HepG2 (cell line): Measurements from ENCODE around the gene PRKG1. TPM values are rescaled to one million over a fixed set of nuclear protein-coding genes. Genes with fewer than 3 reads are reported as not detected.

ENCODE experiments used
- AKNA ChIP-seq: sonication (generic); formaldehyde crosslinking; IDR thresholded peaks from 2 replicates; pipeline ENCODE4 v1.4.0; 2020; ENCODE audit warnings: missing genetic modification reagents, borderline replicate concordance
- BCL6 ChIP-seq: IDR thresholded peaks from 2 replicates; pipeline ENCODE4 v1.6.1; 2016; ENCODE audit warnings: missing genetic modification reagents, missing compliant biosample characterization
- BHLHE40 ChIP-seq: IDR thresholded peaks from 2 replicates; pipeline ENCODE4 v1.6.1; 2011; ENCODE audit warnings: low read length, improper control_type of control experiment
- E2F5 ChIP-seq: sonication (generic); formaldehyde crosslinking; conservative IDR thresholded peaks from 2 replicates; pipeline ENCODE4 v1.4.0; 2020; ENCODE audit warnings: missing genetic modification reagents
- ELF3 ChIP-seq: IDR thresholded peaks from 2 replicates; pipeline ENCODE4 v1.6.1; 2016; ENCODE audit warnings: missing genetic modification reagents, missing compliant biosample characterization
- FOXM1 ChIP-seq: sonication (generic); formaldehyde crosslinking; IDR thresholded peaks from 2 replicates; pipeline ENCODE4 v1.5.0; 2020; ENCODE audit warnings: missing genetic modification reagents
- GPBP1L1 ChIP-seq: sonication (generic); formaldehyde crosslinking; IDR thresholded peaks from 2 replicates; pipeline ENCODE4 v1.5.0; 2020; ENCODE audit warnings: mild to moderate bottlenecking, missing genetic modification reagents
- HOXA9 ChIP-seq: sonication (generic); formaldehyde crosslinking; IDR thresholded peaks from 2 replicates; pipeline ENCODE4 v1.8.1; 2022; ENCODE audit warnings: missing genetic modification reagents, mild to moderate bottlenecking, moderate library complexity, borderline replicate concordance
- KDM5B ChIP-seq: sonication (generic); formaldehyde crosslinking; IDR thresholded peaks from 2 replicates; pipeline ENCODE4 v1.4.0; 2020; ENCODE audit warnings: missing genetic modification reagents, mild to moderate bottlenecking, borderline replicate concordance
- MLXIP ChIP-seq: sonication (generic); formaldehyde crosslinking; IDR thresholded peaks from 2 replicates; pipeline ENCODE4 v1.9.0; 2021; ENCODE audit warnings: missing genetic modification reagents, borderline replicate concordance
- MTF2 ChIP-seq: sonication (generic); formaldehyde crosslinking; IDR thresholded peaks from 2 replicates; pipeline ENCODE4 v1.5.0; 2020; ENCODE audit warnings: missing genetic modification reagents, borderline replicate concordance
- PAXIP1 ChIP-seq: sonication (generic); formaldehyde crosslinking; conservative IDR thresholded peaks from 2 replicates; pipeline ENCODE4 v1.4.0; 2020; ENCODE audit warnings: mild to moderate bottlenecking, missing genetic modification reagents, moderate library complexity
- ZNF549 ChIP-seq: sonication (generic); formaldehyde crosslinking; IDR thresholded peaks from 2 replicates; pipeline ENCODE4 v1.5.0; 2020; ENCODE audit warnings: missing genetic modification reagents
- ZNF746 ChIP-seq: sonication (generic); formaldehyde crosslinking; IDR thresholded peaks from 2 replicates; pipeline ENCODE4 v1.8.0; 2022; ENCODE audit warnings: mild to moderate bottlenecking, missing genetic modification reagents
- polyA plus RNA-seq, 8 experiments: library from polyadenylated mRNA; depleted of rRNA in 3 of 8; stranded (reverse) in 7 of 8; unstranded in 1 of 8; fragments of >200 nt; fragmentation: Illumina TruSeq in 4 of 8; extraction: Trizol in 4 of 8; gene quantifications; 2 replicates each; pipeline versions ENCODE4 v1.2.1 to v1.2.3, GENCODE V29; 2011 to 2016; ENCODE audit warnings: low read depth in 4 of 8, missing spikeins in 1 of 8, mixed read lengths in 1 of 8; ENCODE audit not compliant: insufficient read depth in 1 of 8
- total RNA-seq, 5 experiments: library from RNA; depleted of rRNA; stranded (reverse); fragments of >200 nt; fragmentation: Illumina TruSeq; extraction: Trizol; gene quantifications; 2 replicates each; pipeline ENCODE4 v1.2.3, GENCODE V29; 2016; ENCODE audit warnings: low read depth in 1 of 5

PRKG1 gene
- total and polyA plus RNA-seq, 2 of the 13 experiments (the other 11 are each of a cell fraction or from before 2014, with no cell fraction given), result 0.01 TPM; not detected in 1

- peak; percentile 80; the same call in 1 of the 2 replicates for TF ChIP-seq E2F5 (CRISPR knock-in tag)
- 0 out of 2 replicates have a peak, but pooled peaks have one; percentile 15 for TF ChIP-seq ZNF746 (CRISPR knock-in tag)
- no peak for TF ChIP-seq MLXIP (CRISPR knock-in tag)
- TF ChIP-seq BHLHE40, result no peak
- TF ChIP-seq ZNF549, result no peak
- TF ChIP-seq PAXIP1 (CRISPR knock-in tag), result 0 out of 2 replicates have a peak, but pooled peaks have one; percentile 30
- TF ChIP-seq KDM5B (CRISPR knock-in tag), result no peak; the same call in 1 of the 2 replicates
- TF ChIP-seq AKNA (CRISPR knock-in tag), result no peak
- no peak for TF ChIP-seq FOXM1
- 0 out of 2 replicates have a peak, but pooled peaks have one; percentile 13 for TF ChIP-seq ELF3 (CRISPR knock-in tag)
- no peak for TF ChIP-seq BCL6 (CRISPR knock-in tag)
- TF ChIP-seq MTF2 (CRISPR knock-in tag), result no peak
- no peak for TF ChIP-seq HOXA9 (CRISPR knock-in tag)
- no peak for TF ChIP-seq GPBP1L1
Observed at GRCh38 chr10:51699475-51700227, 625.4 kb downstream of the PRKG1 start, which contains the start of gene CSTF2T (continued).
